ENCODE measurements around the gene BCAT1. TPM values are rescaled to one million over a fixed set of nuclear protein-coding genes. Genes with fewer than 3 reads are reported as not detected.

Gene BCAT1
- total RNA-seq, 1 experiment from 2014 or later: 0.74 TPM

DNA sequence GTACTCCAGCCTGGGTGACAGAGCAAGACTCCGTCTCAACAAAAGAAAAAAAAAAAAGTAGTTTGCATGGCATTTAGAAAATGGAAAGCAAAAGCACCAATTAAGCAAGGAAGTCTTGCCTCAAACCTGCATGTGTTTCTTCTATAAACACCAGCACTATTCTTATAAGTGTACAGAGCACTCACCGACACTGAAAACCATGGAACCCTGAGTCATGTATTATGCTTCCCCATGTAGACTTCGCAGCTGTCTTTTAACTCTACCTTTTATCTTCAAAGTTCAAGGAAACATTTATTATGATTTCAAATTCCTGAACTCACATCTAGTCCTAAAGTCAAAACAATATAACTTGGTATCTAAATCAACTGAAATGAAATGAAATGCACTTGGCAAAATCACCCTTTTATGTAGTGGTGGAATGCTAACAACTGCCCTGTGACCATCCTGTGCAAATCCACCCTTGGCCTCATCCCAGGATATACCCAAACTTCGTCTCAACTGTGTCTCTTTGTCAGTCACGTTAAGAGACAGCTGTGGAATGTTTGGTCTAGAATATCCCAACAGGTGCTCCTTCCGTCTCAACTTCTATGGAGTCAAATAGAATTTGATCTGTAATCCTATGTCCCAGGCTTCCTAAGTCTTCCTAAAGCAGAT is 4.8 kb downstream of the BCAT1 start:
- no peaks in the 10 kb centered on the region for H3K79me2 ChIP-seq (ENCODE audit: insufficient read depth, low read length)
- no peak overlapping the region for H3K4me3 ChIP-seq (replicated peaks in 1 of 2; ENCODE audit: low read depth in 1 of 2, low read length in 2 of 2)
- H4K20me1 ChIP-seq (ENCODE audit: insufficient read depth): no peaks in the 10 kb centered on the region
- H3K27me3 ChIP-seq (ENCODE audit: insufficient read depth, low read length): no peaks in the 10 kb centered on the region; the same call in 1 of the 2 replicates
- no peak overlapping the region for H3K4me2 ChIP-seq (ENCODE audit: low read length)
- no peak overlapping the region for H3K27ac ChIP-seq (ENCODE audit: low read depth, low read length)
- DNase-seq (ENCODE audit: low read depth, low spot score) (no peak), ATAC-seq (no peak)
- TF ChIP-seq RAD21 (IDR thresholded peaks at IDR 0.05; ENCODE audit: low read depth) (no peak), ELF1 (IDR thresholded peaks at IDR 0.05; ENCODE audit: borderline replicate concordance, low read depth) (no peak), EGR1 (IDR thresholded peaks at IDR 0.05; ENCODE audit: low read depth) (no peak), SIN3A (IDR thresholded peaks at IDR 0.05; ENCODE audit: low read depth) (no peak), EZH2phosphoT487 (IDR thresholded peaks at IDR 0.05; ENCODE audit: borderline replicate concordance) (no peak), CEBPB (IDR thresholded peaks at IDR 0.05; ENCODE audit: low read depth) (no peak), POLR2AphosphoS5 (IDR thresholded peaks at IDR 0.05; ENCODE audit: low read depth, low read length) (no peak)
- TF ChIP-seq, protein P1, sequence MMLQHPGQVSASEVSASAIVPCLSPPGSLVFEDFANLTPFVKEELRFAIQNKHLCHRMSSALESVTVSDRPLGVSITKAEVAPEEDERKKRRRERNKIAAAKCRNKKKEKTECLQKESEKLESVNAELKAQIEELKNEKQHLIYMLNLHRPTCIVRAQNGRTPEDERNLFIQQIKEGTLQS (IDR thresholded peaks at IDR 0.05): no peak
- no peaks in the 10 kb centered on the region for H3K9me2 ChIP-seq (ENCODE audit: insufficient read depth)
- no peak overlapping the region for H3K9ac ChIP-seq (ENCODE audit: low read length)
- ChIA-PET CTCF (no interaction called here), RAD21 (ENCODE audit: low non-redundant PET in 1 of 2, low total read pairs in 2 of 2, uncharacterized antibody in 2 of 2, unreplicated experiment in 2 of 2) (no interaction called here), POLR2A (no interaction called here)
- BruUV-seq (replicated peaks): no TSS peak
- intact Hi-C loops (cut with micrococcal nuclease): no loop called here
- no peaks in the 10 kb centered on the region for H3K9me3 ChIP-seq (ENCODE audit: control insufficient read depth in 1 of 2, insufficient read depth in 1 of 2, low read depth in 1 of 2, low read length in 2 of 2)
- no peaks in the 10 kb centered on the region for H3K4me1 ChIP-seq (ENCODE audit: control insufficient read depth in 1 of 2, insufficient read depth in 2 of 2, low read length in 2 of 2)
- no peak overlapping the region for H2AFZ ChIP-seq (ENCODE audit: low read depth, low read length, poor library complexity, severe bottlenecking)
- H3K36me3 ChIP-seq (ENCODE audit: control insufficient read depth in 1 of 2, insufficient read depth in 2 of 2, low read length in 2 of 2): no peaks in the 10 kb centered on the region

DNA sequence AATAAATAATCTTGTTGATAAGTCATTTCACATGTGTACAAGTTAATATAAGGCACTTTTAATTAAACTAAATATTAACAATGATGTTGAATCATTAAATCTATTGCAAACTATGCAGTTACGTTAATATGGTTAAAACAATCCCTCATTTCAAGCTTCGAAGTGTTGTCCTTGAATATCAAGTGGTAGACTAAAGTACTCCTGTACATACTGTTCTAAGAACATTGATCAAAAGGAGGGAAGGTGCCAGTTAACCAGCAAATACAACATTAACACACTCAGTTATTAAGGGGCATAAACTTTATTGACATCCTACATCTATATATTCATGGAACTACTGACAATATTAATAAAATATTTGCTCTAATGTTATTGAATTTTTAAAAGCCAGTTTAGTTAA is 8.7 kb downstream of the BCAT1 start:
- ATAC-seq (no peak), DNase-seq (ENCODE audit: low read depth, low spot score) (no peak)
- ChIA-PET POLR2A (no interaction called here), RAD21 (ENCODE audit: low non-redundant PET in 1 of 2, low total read pairs in 2 of 2, uncharacterized antibody in 2 of 2, unreplicated experiment in 2 of 2) (no interaction called here), CTCF (no interaction called here)
- Histone ChIP-seq H3K36me3 (ENCODE audit: control insufficient read depth in 1 of 2, insufficient read depth in 2 of 2, low read length in 2 of 2) (no peaks in the 10 kb centered on the region), H3K27me3 (ENCODE audit: insufficient read depth, low read length) (peaks cover 3% of the 10 kb centered on the region), H3K4me2 (ENCODE audit: low read length) (no peak overlapping the region), H3K9me2 (ENCODE audit: insufficient read depth) (no peaks in the 10 kb centered on the region), H3K9me3 (ENCODE audit: control insufficient read depth in 1 of 2, insufficient read depth in 1 of 2, low read depth in 1 of 2, low read length in 2 of 2) (no peaks in the 10 kb centered on the region), H3K4me1 (ENCODE audit: control insufficient read depth in 1 of 2, insufficient read depth in 2 of 2, low read length in 2 of 2) (no peaks in the 10 kb centered on the region), H3K79me2 (ENCODE audit: insufficient read depth, low read length) (no peaks in the 10 kb centered on the region), H4K20me1 (ENCODE audit: insufficient read depth) (no peaks in the 10 kb centered on the region), H3K9ac (ENCODE audit: low read length) (no peak overlapping the region), H3K4me3 (replicated peaks in 1 of 2; ENCODE audit: low read depth in 1 of 2, low read length in 2 of 2) (no peak overlapping the region), H3K27ac (ENCODE audit: low read depth, low read length) (no peak overlapping the region), H2AFZ (ENCODE audit: low read depth, low read length, poor library complexity, severe bottlenecking) (no peak overlapping the region)
- no TSS peak for BruUV-seq (replicated peaks)
- TF ChIP-seq POLR2AphosphoS5 (IDR thresholded peaks at IDR 0.05; ENCODE audit: low read depth, low read length) (no peak), RAD21 (IDR thresholded peaks at IDR 0.05; ENCODE audit: low read depth) (no peak), ELF1 (IDR thresholded peaks at IDR 0.05; ENCODE audit: borderline replicate concordance, low read depth) (no peak), POLR2A (IDR thresholded peaks at IDR 0.05; ENCODE audit: borderline replicate concordance, extremely low read depth, insufficient read depth, insufficient read length) (no peak), JUND (IDR thresholded peaks at IDR 0.05) (no peak), EZH2phosphoT487 (IDR thresholded peaks at IDR 0.05; ENCODE audit: borderline replicate concordance) (no peak), ZNF274 (IDR thresholded peaks at IDR 0.05; ENCODE audit: low read depth, low read length) (no peak), EZH2 (IDR thresholded peaks at IDR 0.05) (no peak), EGR1 (IDR thresholded peaks at IDR 0.05; ENCODE audit: low read depth) (no peak), FOSL1 (IDR thresholded peaks at IDR 0.05; ENCODE audit: low read depth) (no peak), SIN3A (IDR thresholded peaks at IDR 0.05; ENCODE audit: low read depth) (no peak), YY1 (IDR thresholded peaks at IDR 0.05; ENCODE audit: extremely low read depth, insufficient replicate concordance, low read depth, low read length) (no peak), ZFX (IDR thresholded peaks at IDR 0.05) (no peak)
- TF ChIP-seq, protein P1 (IDR thresholded peaks at IDR 0.05): no peak
- TF ChIP-seq, protein P2, sequence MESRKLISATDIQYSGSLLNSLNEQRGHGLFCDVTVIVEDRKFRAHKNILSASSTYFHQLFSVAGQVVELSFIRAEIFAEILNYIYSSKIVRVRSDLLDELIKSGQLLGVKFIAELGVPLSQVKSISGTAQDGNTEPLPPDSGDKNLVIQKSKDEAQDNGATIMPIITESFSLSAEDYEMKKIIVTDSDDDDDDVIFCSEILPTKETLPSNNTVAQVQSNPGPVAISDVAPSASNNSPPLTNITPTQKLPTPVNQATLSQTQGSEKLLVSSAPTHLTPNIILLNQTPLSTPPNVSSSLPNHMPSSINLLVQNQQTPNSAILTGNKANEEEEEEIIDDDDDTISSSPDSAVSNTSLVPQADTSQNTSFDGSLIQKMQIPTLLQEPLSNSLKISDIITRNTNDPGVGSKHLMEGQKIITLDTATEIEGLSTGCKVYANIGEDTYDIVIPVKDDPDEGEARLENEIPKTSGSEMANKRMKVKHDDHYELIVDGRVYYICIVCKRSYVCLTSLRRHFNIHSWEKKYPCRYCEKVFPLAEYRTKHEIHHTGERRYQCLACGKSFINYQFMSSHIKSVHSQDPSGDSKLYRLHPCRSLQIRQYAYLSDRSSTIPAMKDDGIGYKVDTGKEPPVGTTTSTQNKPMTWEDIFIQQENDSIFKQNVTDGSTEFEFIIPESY (IDR thresholded peaks at IDR 0.05; ENCODE audit: extremely low read depth, insufficient replicate concordance, low read length): no peak
- intact Hi-C loops (cut with micrococcal nuclease): no loop called here

Data from HCT116 (cell line).